Lower leg skin (tissue), 4 donors: ENCODE measurements around the gene COBL. TPM values are rescaled to one million over a fixed set of nuclear protein-coding genes. Genes with fewer than 3 reads are reported as not detected.

Experiments used
- DNase-seq, 2 donors: peaks; one replicate each; pipeline ENCODE4 v3.0.0-alpha.2; 2019; ENCODE audit warnings: low spot score in 2 of 2
- H3K4me3 ChIP-seq: fragments of 200-600 bp; sonication (generic); 2 replicates; pipeline ENCODE4 v1.5.1; 2017; ENCODE audit warnings: mild to moderate bottlenecking, low read depth; ENCODE audit not compliant: poor library complexity, severe bottlenecking
- POLR2A ChIP-seq, 2 donors: fragments of 450-650 bp; IDR thresholded peaks; one replicate each; pipeline ENCODE4 v1.6.1; 2016 to 2017; ENCODE audit warnings: antibody characterized with exemption in 2 of 2, mild to moderate bottlenecking in 1 of 2, moderate library complexity in 1 of 2
- WGBS, 2 donors: methylation state at CpG; one replicate each; pipeline ENCODE4 v1.1.5; 2018; 5-methylcytosine and 5-hydroxymethylcytosine counted together
- intact Hi-C: fragments of 100-400 bp; cut with DNase I; formaldehyde crosslinking; loops from one replicate; pipeline ENCODE4 v1.15.0; 2023; ENCODE audit warnings: low total_unique reads
- total RNA-seq, 4 donors: library from RNA; depleted of rRNA; stranded (reverse); fragments of >200 nt; gene quantifications; one replicate each; pipeline ENCODE4 v1.1.0, GENCODE V29; 2016
- TF ChIP-seq, protein P1 (sequence below), 3 donors: fragments of 450-650 bp; IDR thresholded peaks; one replicate each; pipeline ENCODE4 v1.5.1; 2016; ENCODE audit warnings: antibody characterized with exemption in 3 of 3, mild to moderate bottlenecking in 3 of 3, moderate library complexity in 2 of 3

Gene COBL
- total RNA-seq, 4 donors from 2014 or later = 40.2 to 94.1 (median 66.5) TPM

GRCh38 chr7:51349820-51350545, 33.4 kb upstream of the COBL start:
- DNase-seq = peak in 1 of 2 donors; percentile 76
- intact Hi-C loops = loop anchor here (10.0 kb wide), 1 partner anchor 125 kb away; no protein-coding TSS in a partner anchor
- TF ChIP-seq, protein P1, sequence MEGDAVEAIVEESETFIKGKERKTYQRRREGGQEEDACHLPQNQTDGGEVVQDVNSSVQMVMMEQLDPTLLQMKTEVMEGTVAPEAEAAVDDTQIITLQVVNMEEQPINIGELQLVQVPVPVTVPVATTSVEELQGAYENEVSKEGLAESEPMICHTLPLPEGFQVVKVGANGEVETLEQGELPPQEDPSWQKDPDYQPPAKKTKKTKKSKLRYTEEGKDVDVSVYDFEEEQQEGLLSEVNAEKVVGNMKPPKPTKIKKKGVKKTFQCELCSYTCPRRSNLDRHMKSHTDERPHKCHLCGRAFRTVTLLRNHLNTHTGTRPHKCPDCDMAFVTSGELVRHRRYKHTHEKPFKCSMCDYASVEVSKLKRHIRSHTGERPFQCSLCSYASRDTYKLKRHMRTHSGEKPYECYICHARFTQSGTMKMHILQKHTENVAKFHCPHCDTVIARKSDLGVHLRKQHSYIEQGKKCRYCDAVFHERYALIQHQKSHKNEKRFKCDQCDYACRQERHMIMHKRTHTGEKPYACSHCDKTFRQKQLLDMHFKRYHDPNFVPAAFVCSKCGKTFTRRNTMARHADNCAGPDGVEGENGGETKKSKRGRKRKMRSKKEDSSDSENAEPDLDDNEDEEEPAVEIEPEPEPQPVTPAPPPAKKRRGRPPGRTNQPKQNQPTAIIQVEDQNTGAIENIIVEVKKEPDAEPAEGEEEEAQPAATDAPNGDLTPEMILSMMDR (IDR thresholded peaks at IDR 0.05) = no peak
- no peak for TF ChIP-seq POLR2A (IDR thresholded peaks at IDR 0.05)
- no peak overlapping the region for H3K4me3 ChIP-seq
- 82 to 84% methylated on average over 8 of the region's 8 CpGs for WGBS, 2 donors

- intact Hi-C loops = no loop called here
- TF ChIP-seq, protein P1 (IDR thresholded peaks at IDR 0.05) = no peak
- no peak for TF ChIP-seq POLR2A (IDR thresholded peaks at IDR 0.05)
- H3K4me3 ChIP-seq = no peak overlapping the region
- 55 to 70% methylated on average over 3 of the region's 3 CpGs for WGBS, 2 donors
- no peak for DNase-seq
These were observed 29.5 kb upstream of the COBL start for GRCh38 chr7:51346126-51346525.

DNA sequence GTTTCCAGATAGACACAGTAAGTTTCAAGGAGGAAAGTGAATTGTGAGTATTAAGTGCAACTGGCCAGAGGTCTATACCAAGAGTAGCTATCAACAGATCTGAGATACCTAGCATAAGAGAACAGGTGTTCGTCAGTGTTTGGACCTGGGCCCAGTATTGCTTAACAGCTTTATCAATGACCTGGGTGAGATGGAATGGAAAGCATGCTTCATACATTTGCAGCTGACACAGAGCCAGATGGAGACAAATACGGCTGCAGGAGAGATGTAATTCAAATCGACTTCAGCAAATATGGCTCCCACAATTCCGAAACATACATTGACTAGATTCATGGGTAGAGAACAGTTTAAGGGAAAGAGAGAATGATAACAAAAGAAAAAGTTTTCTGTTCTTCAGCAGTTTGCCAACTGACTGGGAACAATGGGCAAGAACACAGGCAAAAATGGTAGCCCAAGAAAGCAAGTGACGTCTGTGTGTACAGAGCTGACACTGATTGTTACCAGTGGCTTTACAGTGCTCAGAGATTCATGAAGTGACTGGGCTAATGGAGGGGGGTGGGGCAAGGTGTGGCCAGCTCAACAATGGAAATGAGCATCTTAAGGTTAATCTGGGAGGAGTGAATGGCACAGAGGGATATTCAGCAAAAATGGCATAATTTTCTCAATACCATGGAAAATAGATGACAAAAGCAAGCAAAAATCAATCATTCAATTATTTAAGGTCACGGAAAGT, 28.0 kb upstream of the COBL start:
- no peak for TF ChIP-seq POLR2A (IDR thresholded peaks at IDR 0.05)
- TF ChIP-seq, protein P1 (IDR thresholded peaks at IDR 0.05) = no peak
- 44 to 45% methylated on average over 6 of the region's 6 CpGs for WGBS, 2 donors
- intact Hi-C loops = no loop called here
- DNase-seq = no peak
- H3K4me3 ChIP-seq = no peak overlapping the region

DNA sequence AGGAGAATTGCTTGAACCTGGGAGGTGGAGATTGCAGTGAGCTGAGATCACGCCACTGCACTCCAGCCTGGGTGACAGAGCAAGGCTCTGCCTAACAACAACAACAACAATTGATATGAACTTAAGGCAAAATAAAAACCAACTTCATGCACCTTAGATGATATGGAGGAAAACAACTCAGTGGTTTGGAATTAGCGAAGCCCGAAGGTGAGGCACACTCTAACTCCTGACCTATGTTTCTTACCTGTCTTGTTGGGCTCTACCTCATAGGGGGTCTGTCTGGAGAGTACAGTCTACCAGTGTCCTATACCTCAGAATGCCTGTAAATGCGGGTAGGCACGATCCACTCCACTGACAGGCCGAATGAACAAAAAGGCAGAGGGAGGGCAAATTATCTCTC, 24.3 kb upstream of the COBL start:
- no peak overlapping the region for H3K4me3 ChIP-seq
- 95 to 96% methylated on average over 6 of the region's 6 CpGs for WGBS, 2 donors
- no peak for DNase-seq
- TF ChIP-seq, protein P1 (IDR thresholded peaks at IDR 0.05) = no peak
- TF ChIP-seq POLR2A (IDR thresholded peaks at IDR 0.05) = no peak
- intact Hi-C loops = no loop called here

GRCh38 chr7:51340029-51340838, 23.6 kb upstream of the COBL start:
- 50 to 58% methylated on average over 9 of the region's 9 CpGs for WGBS, 2 donors
- TF ChIP-seq POLR2A (IDR thresholded peaks at IDR 0.05) = no peak
- TF ChIP-seq, protein P1 (IDR thresholded peaks at IDR 0.05) = no peak
- intact Hi-C loops = no loop called here
- no peak overlapping the region for H3K4me3 ChIP-seq
- DNase-seq = peak in 1 of 2 donors; percentile 6
